ENCODE results near the gene PARD3.

PARD3 gene

DNA sequence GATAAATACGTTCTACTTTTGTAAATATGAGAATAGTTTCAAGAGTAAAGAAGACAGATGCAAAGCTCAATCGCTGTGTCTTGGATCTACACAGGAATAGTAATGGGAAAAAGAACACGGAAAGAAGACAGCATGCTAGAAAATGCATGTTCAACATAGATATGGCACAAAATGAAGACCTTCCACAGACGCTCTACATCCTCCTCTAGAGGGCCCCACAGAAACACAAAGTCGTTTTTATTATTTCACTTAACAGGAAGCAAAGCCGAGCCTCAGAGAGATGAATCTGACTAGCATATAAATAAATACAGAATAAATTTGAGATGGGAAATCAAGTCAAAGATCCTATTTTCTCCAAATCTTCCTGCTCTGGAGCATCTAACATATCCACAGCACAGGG is 292.6 kb downstream of the PARD3 start:
- peaks cover 48% of the 10 kb centered on the region for H3K79me2 ChIP-seq (ENCODE audit: insufficient read depth, low read length)
- H3F3A ChIP-seq (ENCODE audit: low read depth), result no peaks in the 10 kb centered on the region
- TF ChIP-seq, protein P1, sequence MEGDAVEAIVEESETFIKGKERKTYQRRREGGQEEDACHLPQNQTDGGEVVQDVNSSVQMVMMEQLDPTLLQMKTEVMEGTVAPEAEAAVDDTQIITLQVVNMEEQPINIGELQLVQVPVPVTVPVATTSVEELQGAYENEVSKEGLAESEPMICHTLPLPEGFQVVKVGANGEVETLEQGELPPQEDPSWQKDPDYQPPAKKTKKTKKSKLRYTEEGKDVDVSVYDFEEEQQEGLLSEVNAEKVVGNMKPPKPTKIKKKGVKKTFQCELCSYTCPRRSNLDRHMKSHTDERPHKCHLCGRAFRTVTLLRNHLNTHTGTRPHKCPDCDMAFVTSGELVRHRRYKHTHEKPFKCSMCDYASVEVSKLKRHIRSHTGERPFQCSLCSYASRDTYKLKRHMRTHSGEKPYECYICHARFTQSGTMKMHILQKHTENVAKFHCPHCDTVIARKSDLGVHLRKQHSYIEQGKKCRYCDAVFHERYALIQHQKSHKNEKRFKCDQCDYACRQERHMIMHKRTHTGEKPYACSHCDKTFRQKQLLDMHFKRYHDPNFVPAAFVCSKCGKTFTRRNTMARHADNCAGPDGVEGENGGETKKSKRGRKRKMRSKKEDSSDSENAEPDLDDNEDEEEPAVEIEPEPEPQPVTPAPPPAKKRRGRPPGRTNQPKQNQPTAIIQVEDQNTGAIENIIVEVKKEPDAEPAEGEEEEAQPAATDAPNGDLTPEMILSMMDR (conservative IDR thresholded peaks at IDR 0.05; ENCODE audit: low read length), result peak; percentile 85
- no peak for TF ChIP-seq EZH2phosphoT487 (IDR thresholded peaks at IDR 0.05; ENCODE audit: borderline replicate concordance)
- H3K4me3 ChIP-seq (ENCODE audit: low read length, poor library complexity, severe bottlenecking), result peak overlapping the region; percentile 71
- H3K36me3 ChIP-seq (ENCODE audit: insufficient read depth, low read length), result no peaks in the 10 kb centered on the region
- H3K9me2 ChIP-seq (replicated peaks; ENCODE audit: low read depth, low read length), result no peaks in the 10 kb centered on the region
- H3K4me1 ChIP-seq (ENCODE audit: insufficient read depth, low read length, poor library complexity, severe bottlenecking), result peaks cover 40% of the 10 kb centered on the region
- peak overlapping the region; percentile 37; the same call in 1 of the 2 replicates for H2AFZ ChIP-seq (ENCODE audit: low read length)
- no peaks in the 10 kb centered on the region for H3K27me3 ChIP-seq (ENCODE audit: insufficient read depth, low read length, poor library complexity, severe bottlenecking)
- peaks cover 5% of the 10 kb centered on the region for H4K20me1 ChIP-seq (ENCODE audit: insufficient read depth, low read length, poor library complexity, severe bottlenecking)
- H3K9ac ChIP-seq (ENCODE audit: low read depth, low read length, poor library complexity, severe bottlenecking), result peak overlapping the region; percentile 9
- peak overlapping the region; percentile 95 for H3K4me2 ChIP-seq (ENCODE audit: low read depth, low read length, poor library complexity, severe bottlenecking)
- H3K9me3 ChIP-seq (ENCODE audit: insufficient read depth, low read depth, low read length), result no peaks in the 10 kb centered on the region

DNA sequence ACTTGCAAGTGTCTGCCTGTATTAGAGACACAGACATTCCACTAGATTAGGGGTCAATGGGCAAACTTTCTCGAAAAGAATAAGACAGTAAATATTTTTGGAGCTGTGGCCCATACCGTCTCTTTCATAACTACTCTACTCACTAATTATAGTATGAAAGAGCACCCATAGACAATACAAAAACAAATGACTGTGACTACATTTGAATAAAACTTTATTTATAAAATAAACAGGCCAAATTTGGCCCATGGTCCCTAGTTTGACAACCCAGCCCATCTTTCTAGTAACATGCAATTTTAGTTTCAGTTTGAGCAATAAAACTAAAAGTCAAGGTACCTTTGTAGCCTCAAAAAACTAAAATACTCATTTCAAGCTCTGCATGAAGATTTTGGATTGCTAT is 294.6 kb downstream of the PARD3 start:
- no peak overlapping the region for H3K4me2 ChIP-seq (ENCODE audit: low read depth, low read length, poor library complexity, severe bottlenecking)

DNA sequence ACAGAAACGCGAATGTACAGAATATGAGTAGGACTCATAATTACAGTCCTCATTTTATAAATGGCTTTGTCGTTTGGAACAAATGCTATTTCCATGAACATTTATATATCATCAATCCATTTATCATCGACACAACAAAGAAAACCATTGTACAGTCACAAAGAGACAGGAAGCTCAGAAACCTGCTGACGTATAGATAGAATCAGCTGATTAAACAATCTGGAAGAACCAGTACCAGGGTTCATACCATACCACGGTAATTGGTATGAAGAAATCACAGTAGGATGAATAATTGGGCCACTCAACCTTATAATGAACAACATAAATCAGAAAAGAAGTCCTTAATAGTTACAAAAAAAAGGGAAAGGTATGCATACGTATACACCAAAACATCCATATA is 295.0 kb downstream of the PARD3 start:
- H4K20me1 ChIP-seq (ENCODE audit: insufficient read depth, low read length, poor library complexity, severe bottlenecking), result peaks cover 5% of the 10 kb centered on the region
- H3K9me3 ChIP-seq (ENCODE audit: insufficient read depth, low read depth, low read length), result no peaks in the 10 kb centered on the region
- no peak overlapping the region for H3K4me2 ChIP-seq (ENCODE audit: low read depth, low read length, poor library complexity, severe bottlenecking)
- H3F3A ChIP-seq (ENCODE audit: low read depth), result no peaks in the 10 kb centered on the region
- no peaks in the 10 kb centered on the region for H3K9me2 ChIP-seq (replicated peaks; ENCODE audit: low read depth, low read length)
- no peak overlapping the region for H3K9ac ChIP-seq (ENCODE audit: low read depth, low read length, poor library complexity, severe bottlenecking)
- H2AFZ ChIP-seq (ENCODE audit: low read length), result no peak overlapping the region
- H3K36me3 ChIP-seq (ENCODE audit: insufficient read depth, low read length), result peaks cover 3% of the 10 kb centered on the region; the same call in 1 of the 2 replicates
- H3K4me1 ChIP-seq (ENCODE audit: insufficient read depth, low read length, poor library complexity, severe bottlenecking), result peaks cover 37% of the 10 kb centered on the region
- H3K79me2 ChIP-seq (ENCODE audit: insufficient read depth, low read length), result peaks cover 41% of the 10 kb centered on the region
- H3K4me3 ChIP-seq (ENCODE audit: low read length, poor library complexity, severe bottlenecking), result no peak overlapping the region
- no peak for TF ChIP-seq EZH2phosphoT487 (IDR thresholded peaks at IDR 0.05; ENCODE audit: borderline replicate concordance)
- TF ChIP-seq, protein P1 (conservative IDR thresholded peaks at IDR 0.05; ENCODE audit: low read length), result no peak
- H3K27me3 ChIP-seq (ENCODE audit: insufficient read depth, low read length, poor library complexity, severe bottlenecking), result no peaks in the 10 kb centered on the region

More for the DNA sequence above, 294.6 kb downstream of the PARD3 start:
- Histone ChIP-seq H3K4me3 (ENCODE audit: low read length, poor library complexity, severe bottlenecking) (no peak overlapping the region), H3K9ac (ENCODE audit: low read depth, low read length, poor library complexity, severe bottlenecking) (no peak overlapping the region), H3K9me2 (replicated peaks; ENCODE audit: low read depth, low read length) (no peaks in the 10 kb centered on the region), H3K79me2 (ENCODE audit: insufficient read depth, low read length) (peaks cover 41% of the 10 kb centered on the region), H3K4me1 (ENCODE audit: insufficient read depth, low read length, poor library complexity, severe bottlenecking) (peaks cover 37% of the 10 kb centered on the region), H3K9me3 (ENCODE audit: insufficient read depth, low read depth, low read length) (no peaks in the 10 kb centered on the region), H3F3A (ENCODE audit: low read depth) (no peaks in the 10 kb centered on the region), H3K27me3 (ENCODE audit: insufficient read depth, low read length, poor library complexity, severe bottlenecking) (no peaks in the 10 kb centered on the region), H3K36me3 (ENCODE audit: insufficient read depth, low read length) (no peaks in the 10 kb centered on the region), H2AFZ (ENCODE audit: low read length) (no peak overlapping the region), H4K20me1 (ENCODE audit: insufficient read depth, low read length, poor library complexity, severe bottlenecking) (peaks cover 5% of the 10 kb centered on the region)
- no peak for TF ChIP-seq EZH2phosphoT487 (IDR thresholded peaks at IDR 0.05; ENCODE audit: borderline replicate concordance)
- TF ChIP-seq, protein P1 (conservative IDR thresholded peaks at IDR 0.05; ENCODE audit: low read length), result no peak

Data from Loucy (cell line).